HG03045 (cell line): ENCODE data around the gene RAI14.
"Not testable (repeated sequence)": the region's sequence is repeated elsewhere in the genome, so short reads cannot be mapped to it uniquely, and the experiment has no call there.

Source experiments
- ATAC-seq: cut with Tn5 transposase; IDR thresholded peaks from one replicate; pipeline ENCODE4 v1.9.1; 2021; ENCODE audit warnings: mild to moderate bottlenecking, moderate library complexity; ENCODE audit not compliant: unreplicated experiment

The RAI14 gene

DNA sequence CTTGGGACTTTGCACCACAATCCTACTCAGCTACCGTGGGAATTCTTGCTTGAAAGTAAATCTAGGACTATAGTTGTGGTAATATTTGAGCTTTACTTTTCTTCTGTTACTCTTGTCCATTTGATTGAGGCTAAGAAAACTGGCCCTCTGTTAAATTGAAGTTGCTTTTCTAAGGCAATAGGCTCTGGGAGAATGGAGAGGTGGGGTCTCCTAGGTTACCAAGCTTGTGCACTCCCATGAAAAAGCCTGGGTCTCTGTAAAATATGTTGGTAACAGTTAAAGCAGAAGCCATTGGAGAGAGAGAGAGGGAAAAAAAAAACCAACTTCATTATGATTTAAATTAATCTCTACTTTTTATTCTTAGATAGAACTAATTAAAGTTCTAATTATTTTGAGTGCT is 68.6 kb downstream of the RAI14 start:
- no peak for ATAC-seq

GRCh38 chr5:34727166-34727749 is 71.1 kb downstream of the RAI14 start:
- ATAC-seq, result not testable (repeated sequence)

- ATAC-seq, result no peak
Observed at GRCh38 chr5:34728236-34728635, 72.1 kb downstream of the RAI14 start.

DNA sequence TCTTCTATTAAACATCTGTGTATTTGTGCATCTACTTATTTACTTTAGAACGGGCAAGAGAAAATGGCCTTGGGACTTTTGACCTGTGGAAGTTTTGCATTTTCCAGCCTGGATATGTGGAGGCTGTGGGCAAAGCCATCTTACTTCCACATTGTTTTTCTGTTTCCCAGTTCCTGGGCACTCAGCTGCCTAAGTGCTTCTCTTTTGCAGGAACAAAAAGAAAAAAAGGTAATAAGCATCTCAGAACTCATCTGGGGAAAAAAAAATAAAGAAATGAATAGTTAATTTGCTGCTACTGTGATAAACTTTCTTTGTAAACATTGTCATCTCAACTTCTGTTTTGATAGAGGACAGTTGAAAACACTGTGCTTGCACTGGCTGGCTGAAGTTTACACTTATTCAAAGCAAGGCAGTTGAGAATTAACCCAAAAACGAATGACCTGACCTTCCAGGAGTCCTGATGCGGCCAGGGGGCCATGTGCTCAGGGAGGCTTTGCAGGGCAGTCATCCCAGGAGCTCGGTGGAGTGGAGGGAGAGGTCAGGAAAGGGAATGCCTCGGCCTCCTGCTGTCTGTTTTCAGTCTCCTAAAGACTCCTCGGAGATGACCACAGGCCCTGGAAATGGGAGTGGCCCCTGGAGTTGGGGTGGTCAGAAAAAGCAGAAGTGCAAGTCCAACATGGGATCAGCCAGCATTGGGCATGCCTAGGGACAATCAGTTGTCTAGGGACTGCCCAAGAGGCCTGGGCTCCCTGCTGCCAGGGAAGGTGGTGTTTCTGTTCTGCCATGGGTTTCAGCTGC is 75.5 kb downstream of the RAI14 start:
- ATAC-seq, result no peak

GRCh38 chr5:34734326-34734725 is 78.2 kb downstream of the RAI14 start:
- no peak for ATAC-seq

- ATAC-seq, result no peak
Observed at GRCh38 chr5:34735491-34736426, 79.6 kb downstream of the RAI14 start.

DNA sequence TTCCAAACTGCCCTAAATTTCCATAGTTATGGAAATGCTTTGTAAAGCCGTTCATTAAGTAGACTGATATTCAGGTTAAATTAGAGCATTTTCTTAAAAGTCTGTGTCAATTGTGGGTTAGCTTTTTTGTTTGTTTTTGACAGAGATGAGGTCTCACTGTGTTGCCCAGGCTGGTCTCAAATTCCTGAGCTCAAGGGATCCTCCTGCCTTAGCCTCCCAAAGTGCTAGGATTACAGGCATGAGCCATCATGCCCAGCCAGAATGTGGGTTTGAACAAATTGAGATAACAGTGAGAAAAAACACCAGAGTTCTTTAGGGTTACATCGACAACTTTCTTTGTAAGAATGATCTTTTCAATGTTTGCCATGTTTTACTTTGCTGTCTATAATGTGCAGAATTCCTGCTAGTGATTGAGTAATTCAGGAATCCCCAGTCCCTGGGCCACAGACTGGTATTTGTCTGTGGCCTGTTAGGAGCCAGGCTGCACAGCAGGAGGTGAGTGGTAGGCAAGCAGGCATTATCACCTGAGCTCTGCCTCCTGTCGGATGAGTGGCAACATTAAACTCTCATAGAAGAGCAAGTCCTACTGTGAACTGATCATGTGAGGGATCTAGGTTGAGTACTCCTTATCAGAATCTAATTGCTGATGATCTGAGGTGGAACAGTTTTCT is 80.5 kb downstream of the RAI14 start:
- ATAC-seq, result no peak

DNA sequence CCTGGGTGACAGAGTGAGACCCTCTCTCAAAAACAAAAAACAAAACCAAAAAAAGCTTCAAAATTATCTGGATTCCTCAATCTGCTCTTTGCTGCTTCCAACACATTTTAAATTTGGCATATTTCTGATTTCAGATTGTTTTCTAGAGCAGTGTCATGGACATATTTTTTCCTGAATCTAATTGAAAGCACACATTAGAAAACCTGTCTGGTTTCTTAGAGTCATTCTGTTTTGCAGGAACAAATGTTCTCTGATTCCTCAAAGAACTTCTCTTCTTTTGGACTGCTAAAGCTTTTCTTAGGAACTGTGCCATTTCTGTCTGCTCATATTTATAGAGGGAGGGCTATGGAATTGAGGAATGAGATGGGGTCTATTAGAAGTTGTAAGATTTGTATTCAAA is 81.6 kb downstream of the RAI14 start:
- ATAC-seq, result no peak

GRCh38 chr5:34738381-34738780 is 82.3 kb downstream of the RAI14 start:
- no peak for ATAC-seq

- no peak for ATAC-seq
Observed at GRCh38 chr5:34740389-34740806, 84.3 kb downstream of the RAI14 start.

DNA sequence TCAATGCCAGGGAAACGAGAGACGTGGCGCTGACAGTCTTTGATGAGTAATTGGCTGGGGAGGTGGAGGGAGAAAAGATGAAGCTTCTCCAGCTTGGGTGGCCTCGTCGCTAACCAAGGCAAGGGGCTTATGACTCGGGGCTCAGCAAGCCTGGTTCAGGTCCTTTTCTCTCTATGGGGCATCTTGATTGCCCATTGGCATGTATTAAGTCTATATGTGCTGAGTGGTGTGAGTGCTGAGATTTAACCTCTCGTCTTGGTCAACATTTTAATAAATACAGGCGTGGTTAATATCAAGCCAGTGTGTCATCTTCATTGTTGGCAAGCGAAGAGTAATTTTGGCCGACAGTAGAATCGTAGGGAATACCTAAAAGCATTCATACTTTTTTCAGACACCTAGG is 85.9 kb downstream of the RAI14 start:
- ATAC-seq, result no peak

DNA sequence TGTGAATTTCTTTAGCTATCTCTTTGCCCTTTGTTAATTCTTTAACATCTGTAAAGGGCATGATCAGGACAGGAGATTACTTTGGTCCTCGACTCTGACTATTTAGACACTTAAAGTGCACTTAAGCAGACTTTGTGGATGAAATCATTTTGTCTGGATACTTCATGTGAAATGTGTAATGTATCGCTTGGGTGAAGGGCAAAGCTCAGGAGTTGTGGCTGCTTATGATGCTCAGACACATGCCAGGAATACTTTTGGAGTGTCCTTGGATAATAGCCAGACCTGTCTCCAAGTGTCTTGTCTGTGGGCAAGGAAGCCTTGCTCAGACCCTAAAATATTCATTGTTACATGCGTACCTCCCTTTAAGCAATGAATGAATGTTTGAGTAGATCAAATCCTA is 87.8 kb downstream of the RAI14 start:
- ATAC-seq, result no peak

GRCh38 chr5:34748431-34748830 is 92.3 kb downstream of the RAI14 start:
- ATAC-seq, result no peak

GRCh38 chr5:34749431-34749873 is 93.3 kb downstream of the RAI14 start:
- no peak for ATAC-seq

DNA sequence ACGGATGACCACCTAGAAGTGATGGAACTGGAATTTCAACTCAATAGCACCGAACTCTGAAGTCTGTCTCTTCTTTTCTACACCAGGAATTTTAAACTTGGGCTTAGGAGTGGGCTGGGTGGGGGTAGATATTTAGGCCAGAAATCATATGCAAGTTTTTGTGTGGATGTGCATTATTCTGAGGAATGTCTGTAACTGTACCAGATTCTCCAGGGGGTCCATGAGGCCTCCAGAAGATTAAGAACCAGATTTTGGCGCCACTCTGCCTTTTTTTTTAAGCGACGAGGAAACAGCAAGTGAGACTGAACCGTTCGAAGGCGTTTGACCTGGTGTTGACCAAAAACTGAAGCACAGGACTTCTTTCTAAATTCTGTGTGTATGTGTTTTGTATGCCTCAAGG is 94.1 kb downstream of the RAI14 start:
- ATAC-seq, result no peak

- no peak for ATAC-seq
Observed at GRCh38 chr5:34751807-34752736, 95.9 kb downstream of the RAI14 start.

GRCh38 chr5:34753236-34753635 is 97.1 kb downstream of the RAI14 start:
- ATAC-seq, result not testable (repeated sequence)

DNA sequence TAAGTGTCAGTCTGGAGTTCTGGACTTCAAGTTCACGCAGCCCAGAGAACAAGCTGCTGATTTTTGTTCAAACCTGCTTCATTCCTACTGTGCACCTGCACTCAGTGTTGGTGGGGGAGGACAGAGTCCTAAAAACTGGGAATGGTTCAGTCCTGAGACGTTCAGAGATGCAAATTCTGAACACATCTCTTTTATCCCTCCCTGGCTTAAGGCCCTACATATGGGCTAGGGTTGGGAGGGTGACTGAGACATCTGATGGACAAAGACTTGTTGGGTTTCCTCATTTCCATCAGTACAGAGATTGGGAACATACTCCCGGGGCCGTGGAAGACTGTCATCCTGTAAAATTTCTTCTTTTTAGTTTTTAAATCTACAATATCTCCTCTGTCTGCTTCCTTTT is 99.8 kb downstream of the RAI14 start:
- no peak for ATAC-seq

DNA sequence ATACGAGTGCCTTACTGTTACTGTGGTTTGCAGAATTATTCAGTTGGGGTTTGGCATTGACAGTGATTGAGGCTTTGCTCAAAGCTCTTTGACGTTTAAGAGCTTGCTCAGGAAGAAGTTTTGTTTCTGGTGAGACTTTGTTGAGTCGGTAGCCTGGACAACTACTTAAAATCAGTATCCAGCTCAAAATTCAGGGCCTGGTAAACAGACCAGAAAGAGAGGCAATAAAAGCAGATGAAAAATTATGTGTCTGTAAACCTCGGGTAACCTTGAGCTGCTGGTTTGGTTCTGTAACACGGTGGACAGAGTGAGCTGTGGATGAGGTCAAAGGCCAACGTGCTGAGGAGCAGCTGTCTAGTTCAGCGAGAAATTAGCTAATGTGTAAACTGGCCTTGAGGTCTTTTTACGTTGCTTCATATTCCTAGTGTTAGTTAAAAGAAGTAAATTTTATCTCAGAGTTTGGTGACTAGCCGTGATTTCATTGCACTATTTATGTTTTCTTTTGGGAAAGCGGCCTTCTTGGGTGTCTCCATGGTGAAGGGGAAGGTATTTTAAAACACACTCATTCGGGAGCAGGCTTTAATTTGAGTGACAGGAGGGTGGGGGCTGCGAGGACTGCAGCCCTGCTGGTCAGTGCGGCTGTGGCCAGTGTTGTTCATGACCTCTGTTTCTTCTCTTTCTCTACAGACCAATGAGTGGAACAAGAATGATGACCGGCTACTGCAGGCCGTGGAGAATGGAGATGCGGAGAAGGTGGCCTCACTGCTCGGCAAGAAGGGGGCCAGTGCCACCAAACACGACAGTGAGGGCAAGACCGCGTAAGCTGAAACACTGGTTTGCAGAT is 100.9 kb downstream of the RAI14 start:
- ATAC-seq, result no peak
